Measurements from ENCODE around the gene TEKT3.
A peak's percentile ranks its signal among the peaks of the same experiment; 100 is the strongest.

Gene TEKT3

GRCh38 chr17:15341385-15341849 lies at the start of gene TEKT3:
TSS of gene TEKT3 (minus strand) at chr17:15341597. CDS start at chr17:15331585, 10,012 bp downstream.
- Histone ChIP-seq H3K27ac (ENCODE audit: low read length) (no peak within 1 kb of the TSS), H3K4me1 (ENCODE audit: control insufficient read depth, low read depth, low read length) (peaks cover 5% of the 10 kb centered on the region), H3K9ac (ENCODE audit: low read length) (no peak within 1 kb of the TSS), H3K4me3 (ENCODE audit: low read length) (peak within 1 kb of the TSS; percentile 66), H3K27me3 (ENCODE audit: control insufficient read depth, insufficient read depth, low read length) (peaks cover 32% of the 10 kb centered on the region), H3K36me3 (ENCODE audit: control insufficient read depth, low read depth, low read length) (no peaks in the 10 kb centered on the region), H3K9me3 (ENCODE audit: control insufficient read depth, low read depth, low read length) (no peaks in the 10 kb centered on the region)

GRCh38 chr17:15388356-15389041 lies 47.1 kb upstream of the TEKT3 start:
- no peaks in the 10 kb centered on the region for H3K27me3 ChIP-seq (ENCODE audit: control insufficient read depth, insufficient read depth, low read length)
- no peak overlapping the region for H3K4me3 ChIP-seq (ENCODE audit: low read length)

GRCh38 chr17:15386083-15386482 lies 44.7 kb upstream of the TEKT3 start:
- H3K4me1 ChIP-seq (ENCODE audit: control insufficient read depth, low read depth, low read length): peaks cover 12% of the 10 kb centered on the region

More at GRCh38 chr17:15388356-15389041, 47.1 kb upstream of the TEKT3 start:
- Histone ChIP-seq H3K9me3 (ENCODE audit: control insufficient read depth, low read depth, low read length) (no peaks in the 10 kb centered on the region), H3K4me1 (ENCODE audit: control insufficient read depth, low read depth, low read length) (peaks cover 11% of the 10 kb centered on the region), H3K9ac (ENCODE audit: low read length) (no peak overlapping the region), H3K36me3 (ENCODE audit: control insufficient read depth, low read depth, low read length) (no peaks in the 10 kb centered on the region), H3K27ac (ENCODE audit: low read length) (no peak overlapping the region)

GRCh38 chr17:15385305-15385704 lies 43.9 kb upstream of the TEKT3 start:
- no peak overlapping the region for H3K27ac ChIP-seq (ENCODE audit: low read length)
- H3K9ac ChIP-seq (ENCODE audit: low read length): no peak overlapping the region
- peaks cover 12% of the 10 kb centered on the region for H3K4me1 ChIP-seq (ENCODE audit: control insufficient read depth, low read depth, low read length)
- no peaks in the 10 kb centered on the region for H3K27me3 ChIP-seq (ENCODE audit: control insufficient read depth, insufficient read depth, low read length)
- no peaks in the 10 kb centered on the region for H3K9me3 ChIP-seq (ENCODE audit: control insufficient read depth, low read depth, low read length)
- no peaks in the 10 kb centered on the region for H3K36me3 ChIP-seq (ENCODE audit: control insufficient read depth, low read depth, low read length)
- no peak overlapping the region for H3K4me3 ChIP-seq (ENCODE audit: low read length)

More at GRCh38 chr17:15386083-15386482, 44.7 kb upstream of the TEKT3 start:
- no peaks in the 10 kb centered on the region for H3K36me3 ChIP-seq (ENCODE audit: control insufficient read depth, low read depth, low read length)
- H3K9ac ChIP-seq (ENCODE audit: low read length): no peak overlapping the region
- H3K27ac ChIP-seq (ENCODE audit: low read length): no peak overlapping the region
- H3K27me3 ChIP-seq (ENCODE audit: control insufficient read depth, insufficient read depth, low read length): no peaks in the 10 kb centered on the region
- no peaks in the 10 kb centered on the region for H3K9me3 ChIP-seq (ENCODE audit: control insufficient read depth, low read depth, low read length)
- no peak overlapping the region for H3K4me3 ChIP-seq (ENCODE audit: low read length)

- no peaks in the 10 kb centered on the region for H3K27me3 ChIP-seq (ENCODE audit: control insufficient read depth, insufficient read depth, low read length)
Observed at GRCh38 chr17:15384142-15384787, 42.9 kb upstream of the TEKT3 start.

GRCh38 chr17:15382914-15383313 lies 41.5 kb upstream of the TEKT3 start:
- no peaks in the 10 kb centered on the region for H3K27me3 ChIP-seq (ENCODE audit: control insufficient read depth, insufficient read depth, low read length)
- H3K4me3 ChIP-seq (ENCODE audit: low read length): no peak overlapping the region
- no peaks in the 10 kb centered on the region for H3K36me3 ChIP-seq (ENCODE audit: control insufficient read depth, low read depth, low read length)
- H3K9me3 ChIP-seq (ENCODE audit: control insufficient read depth, low read depth, low read length): no peaks in the 10 kb centered on the region
- H3K27ac ChIP-seq (ENCODE audit: low read length): no peak overlapping the region
- no peak overlapping the region for H3K9ac ChIP-seq (ENCODE audit: low read length)
- H3K4me1 ChIP-seq (ENCODE audit: control insufficient read depth, low read depth, low read length): peaks cover 12% of the 10 kb centered on the region

More at GRCh38 chr17:15384142-15384787, 42.9 kb upstream of the TEKT3 start:
- Histone ChIP-seq H3K4me1 (ENCODE audit: control insufficient read depth, low read depth, low read length) (peaks cover 12% of the 10 kb centered on the region), H3K4me3 (ENCODE audit: low read length) (no peak overlapping the region), H3K9ac (ENCODE audit: low read length) (no peak overlapping the region), H3K36me3 (ENCODE audit: control insufficient read depth, low read depth, low read length) (no peaks in the 10 kb centered on the region), H3K9me3 (ENCODE audit: control insufficient read depth, low read depth, low read length) (no peaks in the 10 kb centered on the region), H3K27ac (ENCODE audit: low read length) (no peak overlapping the region)

GRCh38 chr17:15381707-15382106 lies 40.3 kb upstream of the TEKT3 start:
- no peak overlapping the region for H3K4me3 ChIP-seq (ENCODE audit: low read length)
- peaks cover 12% of the 10 kb centered on the region for H3K4me1 ChIP-seq (ENCODE audit: control insufficient read depth, low read depth, low read length)
- H3K27ac ChIP-seq (ENCODE audit: low read length): no peak overlapping the region
- no peaks in the 10 kb centered on the region for H3K27me3 ChIP-seq (ENCODE audit: control insufficient read depth, insufficient read depth, low read length)
- no peak overlapping the region for H3K9ac ChIP-seq (ENCODE audit: low read length)
- H3K9me3 ChIP-seq (ENCODE audit: control insufficient read depth, low read depth, low read length): no peaks in the 10 kb centered on the region
- no peaks in the 10 kb centered on the region for H3K36me3 ChIP-seq (ENCODE audit: control insufficient read depth, low read depth, low read length)

GRCh38 chr17:15380446-15380845 lies 39.0 kb upstream of the TEKT3 start:
- Histone ChIP-seq H3K4me1 (ENCODE audit: control insufficient read depth, low read depth, low read length) (peaks cover 12% of the 10 kb centered on the region), H3K27me3 (ENCODE audit: control insufficient read depth, insufficient read depth, low read length) (no peaks in the 10 kb centered on the region), H3K4me3 (ENCODE audit: low read length) (no peak overlapping the region), H3K9ac (ENCODE audit: low read length) (no peak overlapping the region), H3K36me3 (ENCODE audit: control insufficient read depth, low read depth, low read length) (no peaks in the 10 kb centered on the region), H3K9me3 (ENCODE audit: control insufficient read depth, low read depth, low read length) (no peaks in the 10 kb centered on the region), H3K27ac (ENCODE audit: low read length) (no peak overlapping the region)

- no peaks in the 10 kb centered on the region for H3K27me3 ChIP-seq (ENCODE audit: control insufficient read depth, insufficient read depth, low read length)
- H3K36me3 ChIP-seq (ENCODE audit: control insufficient read depth, low read depth, low read length): no peaks in the 10 kb centered on the region
- H3K4me1 ChIP-seq (ENCODE audit: control insufficient read depth, low read depth, low read length): peaks cover 12% of the 10 kb centered on the region
- H3K9me3 ChIP-seq (ENCODE audit: control insufficient read depth, low read depth, low read length): no peaks in the 10 kb centered on the region
- H3K9ac ChIP-seq (ENCODE audit: low read length): no peak overlapping the region
- no peak overlapping the region for H3K4me3 ChIP-seq (ENCODE audit: low read length)
- H3K27ac ChIP-seq (ENCODE audit: low read length): no peak overlapping the region
Observed at GRCh38 chr17:15379659-15380058, 38.3 kb upstream of the TEKT3 start.

GRCh38 chr17:15378243-15378642 lies 36.8 kb upstream of the TEKT3 start:
- Histone ChIP-seq H3K9ac (ENCODE audit: low read length) (no peak overlapping the region), H3K4me1 (ENCODE audit: control insufficient read depth, low read depth, low read length) (no peaks in the 10 kb centered on the region), H3K9me3 (ENCODE audit: control insufficient read depth, low read depth, low read length) (no peaks in the 10 kb centered on the region), H3K27ac (ENCODE audit: low read length) (no peak overlapping the region), H3K27me3 (ENCODE audit: control insufficient read depth, insufficient read depth, low read length) (no peaks in the 10 kb centered on the region), H3K4me3 (ENCODE audit: low read length) (no peak overlapping the region), H3K36me3 (ENCODE audit: control insufficient read depth, low read depth, low read length) (no peaks in the 10 kb centered on the region)

- Histone ChIP-seq H3K36me3 (ENCODE audit: control insufficient read depth, low read depth, low read length) (no peaks in the 10 kb centered on the region), H3K9me3 (ENCODE audit: control insufficient read depth, low read depth, low read length) (no peaks in the 10 kb centered on the region), H3K4me3 (ENCODE audit: low read length) (no peak overlapping the region), H3K9ac (ENCODE audit: low read length) (no peak overlapping the region), H3K27me3 (ENCODE audit: control insufficient read depth, insufficient read depth, low read length) (no peaks in the 10 kb centered on the region), H3K4me1 (ENCODE audit: control insufficient read depth, low read depth, low read length) (no peaks in the 10 kb centered on the region), H3K27ac (ENCODE audit: low read length) (no peak overlapping the region)
Observed at GRCh38 chr17:15377616-15378015, 36.2 kb upstream of the TEKT3 start.

- no peak overlapping the region for H3K27ac ChIP-seq (ENCODE audit: low read length)
- no peaks in the 10 kb centered on the region for H3K4me1 ChIP-seq (ENCODE audit: control insufficient read depth, low read depth, low read length)
- H3K4me3 ChIP-seq (ENCODE audit: low read length): no peak overlapping the region
- no peak overlapping the region for H3K9ac ChIP-seq (ENCODE audit: low read length)
- H3K36me3 ChIP-seq (ENCODE audit: control insufficient read depth, low read depth, low read length): no peaks in the 10 kb centered on the region
- no peaks in the 10 kb centered on the region for H3K9me3 ChIP-seq (ENCODE audit: control insufficient read depth, low read depth, low read length)
- H3K27me3 ChIP-seq (ENCODE audit: control insufficient read depth, insufficient read depth, low read length): no peaks in the 10 kb centered on the region
Observed at GRCh38 chr17:15377200-15377599, 35.8 kb upstream of the TEKT3 start.
